Stimulated activated CD4-positive, alpha-beta T cell treated with anti-CD3 and anti-CD28 coated beads, Interleukin-15, amount 100 ng/mL, for 48 hours (primary cell): Measurements from ENCODE around the gene PRPF19.

ENCODE experiments used
- DNase-seq, 2 donors: peaks; one replicate each; pipeline ENCODE4 v3.0.0-alpha.2; 2020; ENCODE audit warnings: low read depth in 2 of 2

The PRPF19 gene

DNA sequence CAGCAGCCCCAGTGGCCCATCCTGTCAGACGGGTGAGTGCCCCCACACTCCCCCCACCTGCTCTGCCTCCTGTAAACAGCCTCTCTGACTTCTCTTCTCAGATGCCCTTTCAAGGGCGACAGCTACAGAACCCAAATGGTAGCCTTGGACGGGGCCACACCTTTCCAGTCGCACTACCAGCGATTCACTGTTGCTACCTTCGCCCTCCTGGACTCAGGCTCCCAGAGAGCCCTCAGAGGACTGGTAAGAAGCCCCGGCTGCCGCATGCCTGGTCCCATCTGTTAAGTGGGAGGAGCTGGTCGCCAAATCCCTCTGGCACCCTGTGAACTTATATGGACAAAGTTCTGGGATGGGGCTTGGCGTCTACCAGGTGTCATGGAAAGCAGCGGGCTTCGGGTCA is 32.9 kb downstream of the PRPF19 start:
- no peak for DNase-seq

GRCh38 chr11:60872961-60873524 is 33.3 kb downstream of the PRPF19 start:
- DNase-seq = no peak

DNA sequence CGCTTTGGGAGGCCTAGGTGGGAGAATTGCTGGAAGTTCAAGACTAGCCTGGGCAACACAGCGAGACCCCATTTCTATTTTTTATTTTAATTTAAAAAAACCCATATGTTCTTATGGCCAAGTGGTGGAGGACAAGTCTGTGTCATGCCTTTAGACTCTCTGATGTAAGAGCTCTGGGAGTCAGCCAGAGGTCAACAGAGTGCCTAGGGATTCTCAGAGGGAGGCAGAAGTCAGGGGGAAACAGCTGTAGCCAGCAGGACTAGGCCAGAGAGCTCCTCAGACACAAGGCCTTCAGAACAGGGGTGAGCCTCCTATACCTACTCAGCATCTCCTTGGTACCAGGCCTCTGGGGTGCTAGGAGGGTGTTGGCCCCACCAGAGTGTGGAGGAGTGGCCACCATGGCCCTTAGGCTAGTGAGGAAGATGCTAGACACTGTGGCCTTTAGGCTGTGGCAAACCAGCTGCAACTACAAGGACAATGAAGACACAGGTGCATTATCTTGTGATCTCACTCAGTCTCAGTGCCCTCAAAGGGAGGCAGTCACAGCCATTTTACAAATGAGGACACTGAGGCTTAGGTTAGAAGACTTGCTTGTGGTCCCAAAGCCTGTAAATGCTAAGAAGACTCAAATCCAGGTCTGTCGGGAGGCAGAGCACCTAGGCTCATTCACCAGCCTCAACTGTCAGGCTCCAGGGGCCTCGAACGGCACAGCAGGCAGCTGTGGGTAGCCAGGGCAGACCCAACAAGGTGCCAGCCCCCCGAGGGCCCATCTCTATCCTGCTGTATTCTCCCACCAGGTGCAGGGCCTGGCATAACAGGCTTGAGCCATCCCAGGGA is 34.0 kb downstream of the PRPF19 start:
- DNase-seq = no peak

DNA sequence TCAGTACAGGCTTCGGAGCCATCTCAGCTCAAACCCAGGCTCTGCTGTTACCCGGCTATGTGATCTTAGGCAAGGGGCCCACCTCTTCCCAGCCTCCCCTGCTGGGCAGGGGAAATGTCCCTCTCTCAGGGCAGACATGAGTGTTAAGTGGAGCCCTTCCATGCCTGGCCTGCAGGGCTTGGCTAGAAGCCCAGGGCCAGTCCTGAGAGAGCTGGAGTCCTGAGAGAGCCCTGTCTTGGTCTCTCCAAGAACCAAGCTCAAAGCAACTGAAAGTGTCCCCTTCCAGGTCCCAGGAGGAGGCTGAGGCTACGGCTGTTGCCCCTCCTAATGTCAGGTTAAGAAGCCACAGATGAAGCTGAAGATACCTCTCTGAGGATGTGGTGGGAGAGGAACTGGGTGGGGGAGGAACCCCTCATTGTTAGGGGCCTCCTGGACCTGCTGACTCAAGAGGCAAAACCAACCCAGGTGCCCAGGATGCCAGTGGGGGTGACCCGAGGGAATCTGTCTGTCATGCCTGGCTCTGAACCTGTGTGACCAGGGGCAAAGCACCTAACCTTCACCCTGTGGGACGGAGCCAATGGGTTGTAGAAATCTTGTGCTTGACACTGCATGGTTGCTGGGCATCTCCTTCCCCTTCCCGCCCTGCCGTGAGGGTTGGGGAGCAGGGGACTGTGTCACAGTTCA is 34.9 kb downstream of the PRPF19 start:
- no peak for DNase-seq

GRCh38 chr11:60870733-60871377 is 35.5 kb downstream of the PRPF19 start:
- DNase-seq = no peak

GRCh38 chr11:60870276-60870675 is 36.1 kb downstream of the PRPF19 start:
- DNase-seq = no peak

DNA sequence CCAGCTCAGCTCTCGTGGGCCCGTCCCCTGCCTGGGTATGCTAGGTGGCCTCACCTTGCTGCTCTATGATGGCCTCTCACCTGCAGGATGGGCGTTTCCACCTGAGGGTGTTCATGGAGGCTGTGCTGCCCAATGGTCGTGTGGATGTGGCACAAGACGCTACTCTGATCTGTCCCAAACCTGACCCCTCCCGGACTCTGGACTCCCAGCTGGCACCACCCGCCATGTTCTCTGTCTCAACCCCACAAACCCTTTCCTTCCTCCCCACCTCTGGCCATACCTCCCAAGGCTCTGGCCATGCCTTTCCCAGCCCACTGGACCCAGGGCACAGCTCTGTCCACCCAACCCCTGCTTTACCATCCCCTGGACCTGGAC is 36.9 kb downstream of the PRPF19 start:
- no peak for DNase-seq

DNA sequence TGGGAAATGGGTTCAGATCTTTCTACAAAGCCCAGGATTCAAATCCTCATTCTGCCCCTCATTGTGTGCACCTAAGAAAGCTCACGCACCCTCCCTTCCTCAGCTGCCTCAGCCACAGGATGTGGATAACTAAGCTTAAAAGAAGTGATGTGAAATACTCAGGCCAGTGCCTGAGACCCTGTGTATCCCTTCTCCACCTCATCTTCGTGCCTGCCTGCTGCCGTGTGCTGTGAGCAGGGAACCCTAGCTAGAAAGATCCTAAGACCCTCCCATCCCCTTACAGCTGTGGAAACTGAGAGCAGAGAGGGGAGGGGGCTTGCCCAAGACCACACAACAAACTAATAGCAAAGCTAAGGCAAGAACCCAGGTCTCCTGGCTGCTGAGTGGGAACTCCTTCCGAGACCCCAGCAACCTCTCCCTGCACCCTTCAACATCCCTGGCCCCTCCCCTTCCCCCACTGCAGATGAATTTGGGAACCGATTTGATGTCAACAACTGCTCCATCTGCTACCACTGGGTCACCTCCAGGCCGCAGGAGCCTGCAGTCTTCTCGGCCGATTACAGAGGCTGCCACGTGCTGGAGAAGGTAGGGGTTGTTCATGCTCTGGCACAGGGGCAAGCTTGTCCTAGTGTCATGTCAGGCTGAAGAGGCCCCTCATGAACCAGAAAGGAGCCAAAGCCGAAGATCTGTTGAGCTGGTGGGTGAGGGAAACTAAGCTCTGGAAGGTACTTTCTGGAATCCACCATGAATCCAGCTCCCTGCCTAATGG is 37.5 kb downstream of the PRPF19 start:
- no peak for DNase-seq

DNA sequence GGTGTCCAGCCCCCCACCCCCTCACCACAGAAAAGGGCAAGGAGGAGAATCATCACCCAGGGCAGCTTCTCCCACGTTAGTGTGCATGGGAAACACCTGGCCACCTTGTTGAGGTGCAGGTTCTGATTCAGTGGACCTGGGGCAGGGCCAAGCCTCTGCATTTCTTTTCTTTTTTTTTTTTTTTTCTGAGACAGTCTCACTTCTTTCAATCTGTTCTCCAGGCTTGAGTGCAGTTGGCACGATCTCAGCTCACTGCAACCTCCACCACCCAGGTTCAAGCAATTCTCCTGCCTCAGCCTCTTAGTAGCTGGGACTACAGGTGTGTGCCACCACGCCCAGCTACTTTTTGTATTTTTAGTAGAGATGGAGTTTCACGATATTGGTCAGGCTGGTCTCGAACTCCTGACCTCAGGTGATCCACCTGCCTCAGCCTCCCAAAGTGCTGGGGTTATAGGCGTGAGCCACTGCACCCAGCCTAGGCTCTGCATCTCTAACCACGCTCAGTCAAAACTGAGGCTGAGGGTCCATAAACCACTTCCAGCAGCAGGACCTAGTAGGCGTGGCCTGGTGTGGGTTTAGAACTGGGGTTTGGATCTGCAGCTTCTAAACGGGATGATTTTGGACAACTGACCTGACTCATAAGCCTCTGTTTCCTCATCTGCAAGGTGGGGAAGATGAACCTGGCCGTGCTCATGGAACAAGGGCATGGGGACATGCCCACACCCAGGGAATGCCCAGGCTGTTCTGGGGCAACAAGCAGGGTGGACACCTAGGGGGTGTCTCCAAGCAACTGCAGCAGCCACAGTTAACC is 38.3 kb downstream of the PRPF19 start:
- DNase-seq = no peak

- DNase-seq = no peak
Observed at GRCh38 chr11:60866911-60867870, 39.2 kb downstream of the PRPF19 start, which contains the start of gene ZP1. ZP1 (plus strand) TSS chr11:60867542; CDS start chr11:60867562, 20 bp downstream.

DNA sequence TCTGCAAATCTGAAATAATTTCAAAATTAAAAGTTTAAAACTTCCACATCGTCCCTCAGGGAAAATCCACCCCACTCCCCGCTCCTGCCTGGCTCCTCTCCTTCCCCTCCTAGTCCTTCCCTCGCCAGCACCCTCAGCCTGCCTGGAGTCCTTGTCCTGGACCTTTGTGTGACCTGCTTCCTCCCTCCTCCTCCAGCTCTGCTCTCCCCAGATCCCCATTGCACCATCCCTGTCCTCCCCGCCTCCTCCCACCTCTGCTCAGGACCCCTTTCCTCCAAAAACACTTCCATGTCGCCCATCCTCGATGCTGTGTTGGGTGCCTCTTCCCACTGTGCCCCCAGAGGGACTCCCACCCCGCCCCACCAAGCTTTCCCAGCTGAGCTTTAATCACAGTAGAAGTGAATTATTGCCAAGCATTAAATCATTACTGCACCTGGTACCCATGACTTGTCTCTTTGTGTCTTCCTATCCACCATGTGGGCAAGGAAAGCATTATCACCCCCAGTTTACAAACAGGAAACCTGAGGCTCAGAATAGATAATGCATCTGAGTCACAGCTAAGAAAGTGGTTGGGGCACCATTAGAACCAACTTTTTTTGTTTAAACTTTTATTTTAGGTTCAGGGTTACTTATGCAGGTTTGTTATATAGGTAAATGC is 41.4 kb downstream of the PRPF19 start:
- DNase-seq = no peak

GRCh38 chr11:60863550-60864521 is 42.5 kb downstream of the PRPF19 start:
- DNase-seq = no peak

DNA sequence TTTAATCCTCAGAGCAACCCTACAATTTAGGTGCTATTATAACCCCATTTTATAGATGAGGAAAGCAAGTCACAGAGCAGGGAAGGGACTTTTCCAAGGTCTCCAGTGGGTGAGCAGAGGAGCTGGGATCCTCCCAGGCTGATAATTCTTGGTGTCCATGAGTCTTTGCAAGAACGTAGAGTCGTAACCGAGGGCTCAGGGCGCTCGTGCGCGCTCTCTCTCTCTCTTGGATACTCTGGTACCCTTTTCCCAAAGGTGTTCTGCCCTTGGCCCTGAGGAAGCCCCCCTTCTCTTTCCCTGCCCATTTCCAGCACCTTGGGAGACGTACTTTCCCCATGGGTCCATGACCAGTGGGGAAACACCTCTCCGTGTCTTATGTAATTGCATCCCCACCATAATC is 44.2 kb downstream of the PRPF19 start:
- DNase-seq = no peak

DNA sequence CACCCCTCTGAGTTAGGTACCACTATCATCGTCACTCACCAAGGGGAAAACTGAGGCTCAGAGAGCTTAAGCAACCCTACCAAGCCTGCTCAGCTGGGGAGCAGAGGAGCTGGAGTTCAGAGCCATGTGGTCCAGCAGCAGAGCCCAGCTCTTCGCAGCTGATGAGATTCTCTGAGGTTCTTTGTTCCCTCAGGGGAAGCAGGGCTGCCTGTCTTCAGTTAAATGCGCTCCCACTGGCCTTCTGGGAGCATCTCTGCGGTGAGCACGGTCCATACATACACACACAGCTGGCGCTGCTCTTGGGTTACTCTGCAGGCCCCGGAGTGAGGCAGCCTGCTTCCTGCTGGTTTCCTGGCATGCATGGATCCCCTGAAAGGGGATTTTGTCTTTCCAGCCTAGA is 45.4 kb downstream of the PRPF19 start:
- DNase-seq = no peak

DNA sequence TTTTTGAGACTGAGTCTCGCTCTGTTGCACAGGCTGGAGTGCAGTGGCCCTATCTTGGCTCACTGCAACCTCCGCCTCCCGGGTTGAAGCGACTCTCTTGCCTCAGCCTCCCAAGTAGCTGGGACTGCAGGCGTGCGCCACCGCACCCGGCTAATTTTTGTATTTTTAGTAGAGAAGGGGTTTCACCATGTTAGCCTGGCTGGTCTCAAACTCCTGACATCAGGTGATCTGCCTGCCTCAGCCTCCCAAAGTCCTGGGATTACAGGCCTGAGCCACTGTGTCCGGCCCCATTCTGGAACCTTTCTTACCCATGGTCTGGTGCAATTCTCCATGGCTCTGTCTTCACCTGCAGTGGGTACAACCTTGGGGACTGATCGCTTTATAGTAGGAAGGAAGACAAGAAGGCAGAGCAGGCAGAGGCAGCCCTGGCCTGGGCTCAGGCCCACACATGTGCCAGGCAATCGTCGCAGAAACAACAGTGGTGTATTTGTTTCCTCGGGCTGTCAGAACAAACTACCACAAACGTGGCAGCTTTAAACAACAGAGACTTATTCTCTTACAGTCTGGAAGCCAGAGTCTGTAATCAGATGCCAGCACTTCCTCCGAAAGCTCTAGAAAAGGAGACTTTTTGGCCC is 46.7 kb downstream of the PRPF19 start:
- no peak for DNase-seq

DNA sequence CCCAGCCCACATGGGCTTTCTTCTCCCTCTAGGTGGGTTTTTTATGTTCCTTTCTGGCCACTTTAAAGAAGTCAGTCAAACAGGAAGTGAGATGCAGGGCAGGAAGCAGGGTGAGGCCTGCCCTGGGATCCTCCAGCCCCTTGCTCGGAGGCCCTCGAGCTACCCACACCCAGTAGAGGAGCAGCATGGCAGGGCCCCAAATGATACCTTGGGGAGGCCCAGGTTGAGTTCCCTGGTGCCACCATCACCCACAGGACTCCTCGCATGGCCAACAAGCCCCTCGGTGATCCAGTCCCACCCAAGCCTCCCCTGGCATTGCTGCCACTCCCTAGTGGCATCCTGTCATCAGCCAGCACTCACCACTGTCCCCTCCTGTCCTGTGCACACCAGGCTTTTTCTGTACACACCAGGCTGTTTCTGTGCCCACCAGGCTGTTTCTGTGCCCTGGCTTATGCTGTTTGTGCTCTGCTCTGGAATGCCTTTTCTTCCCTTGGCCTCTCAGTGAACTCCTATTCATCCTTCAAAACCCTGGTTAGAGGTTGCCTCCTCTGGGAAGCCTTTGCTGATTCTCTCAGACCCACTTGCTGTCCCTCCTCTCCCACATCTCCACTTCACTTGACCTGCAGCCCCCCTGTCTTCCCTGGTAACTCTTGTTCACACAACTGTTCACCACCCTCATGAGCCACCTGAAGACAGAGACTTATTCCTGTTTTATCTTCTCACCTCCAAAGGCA is 47.5 kb downstream of the PRPF19 start:
- no peak for DNase-seq

GRCh38 chr11:60858236-60858635 is 48.1 kb downstream of the PRPF19 start:
- no peak for DNase-seq
